Naive B cell (primary cell): ENCODE results near the gene TECPR1. TPM values are rescaled to one million over a fixed set of nuclear protein-coding genes. Genes with fewer than 3 reads are reported as not detected.

ENCODE experiments used
- ATAC-seq, 2 donors: fragments of 150-1000 bp; cut with Tn5 transposase; 2 replicates each; pipeline ENCODE4 v1.10.0; 2021; ENCODE audit warnings: low read depth in 2 of 2, mild to moderate bottlenecking in 2 of 2, moderate library complexity in 2 of 2
- DNase-seq: peaks from one replicate; pipeline ENCODE4 v3.0.0; 2022
- H3K27ac Mint-ChIP-seq, 6 donors: one replicate each; pipeline ENCODE4 v1.8.0; 2020 to 2022; ENCODE audit warnings: mild to moderate bottlenecking in 6 of 6, mixed read lengths in 6 of 6, moderate library complexity in 5 of 6, inconsistent platforms in 2 of 6
- H3K27me3 Mint-ChIP-seq, 3 donors: one replicate each; pipeline ENCODE4 v1.8.0; 2021 to 2022; ENCODE audit warnings: mixed read lengths in 3 of 3, mild to moderate bottlenecking in 1 of 3
- H3K36me3 Mint-ChIP-seq, 2 donors: one replicate each; pipeline ENCODE4 v1.8.0; 2020 to 2022; ENCODE audit warnings: mixed read lengths in 2 of 2, inconsistent platforms in 1 of 2, mild to moderate bottlenecking in 1 of 2
- H3K4me1 Mint-ChIP-seq, 3 donors: one replicate each; pipeline ENCODE4 v1.8.0; 2020 to 2022; ENCODE audit warnings: mixed read lengths in 3 of 3, inconsistent platforms in 1 of 3, mild to moderate bottlenecking in 1 of 3, moderate library complexity in 1 of 3
- H3K4me3 Mint-ChIP-seq, 8 donors: one replicate each; pipeline ENCODE4 v1.8.0; 2020 to 2022; ENCODE audit warnings: mild to moderate bottlenecking in 8 of 8, mixed read lengths in 8 of 8, moderate library complexity in 8 of 8, inconsistent platforms in 2 of 8
- H3K9me3 Mint-ChIP-seq, 7 donors: one replicate each; pipeline ENCODE4 v1.8.0; 2020 to 2022; ENCODE audit warnings: mixed read lengths in 7 of 7, mild to moderate bottlenecking in 5 of 7, inconsistent platforms in 2 of 7, moderate library complexity in 1 of 7
- polyA plus RNA-seq, 6 donors: library from polyadenylated mRNA; unstranded; fragments of 300-500 nt; fragmentation: Illumina TruSeq; gene quantifications; one replicate each; pipeline ENCODE4 v1.2.3, GENCODE V29; 2021; ENCODE audit warnings: low read depth in 6 of 6

Gene TECPR1
- polyA plus RNA-seq, 6 donors from 2014 or later = 6.5 to 23.8 (median 12.4) TPM

DNA sequence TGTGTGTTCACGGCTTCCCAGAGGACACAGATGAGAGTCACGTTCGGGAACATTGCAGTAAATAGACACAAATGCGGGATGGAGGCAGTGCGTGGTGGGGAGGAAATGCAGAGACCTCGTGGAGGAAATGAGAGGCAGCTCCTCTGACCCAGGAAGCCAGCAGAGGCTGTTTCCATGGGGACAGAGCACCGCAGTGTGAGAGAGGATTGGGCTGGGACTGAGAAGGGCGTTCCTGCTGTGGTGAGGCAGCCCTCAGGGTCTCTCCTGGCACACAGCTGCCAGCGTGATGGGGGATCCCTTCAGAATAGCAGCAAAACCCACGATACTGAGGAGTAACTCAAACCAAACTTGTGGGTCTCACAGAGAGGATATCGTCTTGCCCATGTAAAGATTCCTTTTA lies 62.5 kb downstream of the TECPR1 start:
- Mint-ChIP-seq H3K36me3 (peaks cover 28 to 39% of the 10 kb centered on the region in 2 donors), H3K4me3 (peak overlapping the region in 1 of 8 donors; percentile 40), H3K27ac (no peak overlapping the region), H3K27me3 (peaks cover 0 to 6% (median 5%) of the 10 kb centered on the region in 3 donors), H3K4me1 (peaks cover 5 to 23% (median 17%) of the 10 kb centered on the region in 3 donors), H3K9me3 (peaks cover 0 to 4% (median 0%) of the 10 kb centered on the region in 7 donors)
- ATAC-seq (no peak), DNase-seq (no peak)

DNA sequence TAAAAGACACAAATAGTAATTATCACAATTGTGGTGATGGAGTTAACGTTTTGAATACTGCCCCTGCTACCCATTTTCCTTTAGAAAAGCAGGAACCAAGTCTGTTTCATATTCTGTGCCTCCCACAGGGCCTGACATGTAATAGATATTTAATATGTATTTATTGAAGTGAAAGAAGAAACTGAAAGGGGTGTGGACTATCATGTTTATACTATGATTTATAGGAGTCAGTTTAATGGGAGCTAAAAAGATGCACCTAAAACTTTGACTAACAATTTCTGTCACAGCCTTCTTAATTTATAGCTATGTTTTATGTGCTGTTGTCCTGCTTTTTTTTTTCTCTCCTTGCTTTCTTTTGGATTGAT lies 64.9 kb downstream of the TECPR1 start:
- Mint-ChIP-seq H3K27me3 (peaks cover 0 to 6% (median 5%) of the 10 kb centered on the region in 3 donors), H3K36me3 (peaks cover 25 to 30% of the 10 kb centered on the region in 2 donors), H3K27ac (no peak overlapping the region), H3K4me1 (peaks cover 5 to 23% (median 17%) of the 10 kb centered on the region in 3 donors), H3K4me3 (no peak overlapping the region), H3K9me3 (peaks cover 0 to 4% (median 1%) of the 10 kb centered on the region in 7 donors)
- ATAC-seq (peak; percentile 38 to 77), DNase-seq (no peak)

DNA sequence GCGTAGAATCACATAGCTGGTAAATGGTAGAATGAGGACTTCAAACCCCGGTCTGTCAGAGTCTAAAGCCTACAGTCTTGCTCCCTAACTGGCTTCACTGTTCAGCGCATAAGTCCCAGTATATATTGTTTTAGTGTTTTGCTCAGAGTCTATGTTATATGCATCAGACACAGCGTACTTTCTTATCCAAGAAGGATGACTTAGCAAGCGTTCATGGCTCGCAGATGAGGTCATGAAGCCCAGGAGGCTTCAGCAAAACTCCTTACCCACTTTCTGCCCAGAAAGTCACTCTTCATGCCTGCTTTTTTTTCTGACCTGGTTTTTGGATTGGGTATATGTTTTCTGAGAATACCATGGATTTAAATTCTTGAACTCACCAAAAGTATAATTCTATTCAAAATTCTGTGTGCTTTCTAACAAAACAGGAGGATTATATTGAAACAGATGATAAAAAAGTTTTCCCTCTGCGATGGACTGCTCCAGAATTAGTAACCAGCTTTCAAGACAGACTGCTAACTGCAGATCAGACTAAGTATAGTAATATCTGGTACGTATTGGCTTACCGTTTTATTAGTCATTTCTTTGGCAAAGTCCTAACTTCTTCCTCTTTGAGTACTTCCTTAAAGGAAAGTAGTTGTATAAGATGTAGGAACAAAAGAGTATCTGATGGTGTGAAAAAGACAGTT lies 65.4 kb downstream of the TECPR1 start:
- peak overlapping the region in 1 of 6 donors; percentile 65 for H3K27ac Mint-ChIP-seq
- peaks cover 5 to 23% (median 17%) of the 10 kb centered on the region in 3 donors for H3K4me1 Mint-ChIP-seq
- ATAC-seq = peak in 1 of 2 donors; percentile 18
- H3K27me3 Mint-ChIP-seq = peaks cover 0 to 6% (median 5%) of the 10 kb centered on the region in 3 donors
- H3K36me3 Mint-ChIP-seq = peaks cover 20 to 30% of the 10 kb centered on the region in 2 donors
- H3K4me3 Mint-ChIP-seq = no peak overlapping the region
- H3K9me3 Mint-ChIP-seq = peaks cover 0 to 4% (median 1%) of the 10 kb centered on the region in 7 donors
- DNase-seq = no peak

DNA sequence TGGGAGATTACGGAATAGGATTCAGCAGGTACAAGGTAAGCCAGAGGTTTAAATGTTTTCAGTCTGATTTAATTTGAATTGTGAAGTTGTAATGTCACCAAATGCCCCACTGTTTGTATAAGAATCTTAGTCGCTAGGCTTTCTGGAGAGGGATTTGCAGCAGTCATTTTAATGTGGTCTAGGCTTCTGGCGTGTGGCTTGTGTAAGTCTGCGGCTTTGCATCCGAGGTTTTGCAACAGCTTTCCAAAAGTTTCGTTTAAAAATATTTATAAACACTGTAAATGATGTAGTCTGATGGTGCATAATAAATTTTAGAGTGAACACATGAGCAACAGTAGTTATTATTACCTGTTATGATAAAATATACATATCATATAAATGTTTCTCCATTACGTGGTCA lies 66.9 kb downstream of the TECPR1 start:
- H3K4me1 Mint-ChIP-seq = peaks cover 5 to 18% (median 17%) of the 10 kb centered on the region in 3 donors

DNA sequence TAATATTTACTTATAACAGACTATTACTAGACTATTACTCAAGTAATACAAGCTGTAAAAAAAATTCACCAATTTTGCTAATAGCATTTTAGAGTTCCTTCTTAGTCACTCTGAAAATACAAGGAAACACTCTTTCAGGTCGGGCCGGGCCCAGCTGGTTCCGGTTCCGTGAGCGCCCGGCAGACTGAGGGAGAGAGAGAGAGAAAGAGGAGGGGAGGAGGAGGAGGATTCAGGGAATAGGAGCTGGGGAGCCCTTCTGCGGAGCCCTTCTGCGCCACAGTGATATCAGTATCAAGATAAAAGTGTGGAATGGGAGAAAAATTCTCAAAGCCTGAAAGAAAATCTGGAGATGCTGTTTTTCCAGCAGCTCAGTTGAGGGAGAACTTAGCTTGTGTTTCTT lies 71.3 kb downstream of the TECPR1 start:
- Mint-ChIP-seq H3K4me1 (no peaks in the 10 kb centered on the region), H3K27ac (no peak overlapping the region), H3K4me3 (no peak overlapping the region)

More for the DNA sequence above, 66.9 kb downstream of the TECPR1 start:
- Mint-ChIP-seq H3K27ac (no peak overlapping the region), H3K27me3 (peaks cover 0 to 5% (median 0%) of the 10 kb centered on the region in 3 donors), H3K4me3 (no peak overlapping the region), H3K36me3 (peaks cover 17 to 23% of the 10 kb centered on the region in 2 donors), H3K9me3 (peaks cover 0 to 4% (median 1%) of the 10 kb centered on the region in 7 donors)
- ATAC-seq (no peak), DNase-seq (no peak)

DNA sequence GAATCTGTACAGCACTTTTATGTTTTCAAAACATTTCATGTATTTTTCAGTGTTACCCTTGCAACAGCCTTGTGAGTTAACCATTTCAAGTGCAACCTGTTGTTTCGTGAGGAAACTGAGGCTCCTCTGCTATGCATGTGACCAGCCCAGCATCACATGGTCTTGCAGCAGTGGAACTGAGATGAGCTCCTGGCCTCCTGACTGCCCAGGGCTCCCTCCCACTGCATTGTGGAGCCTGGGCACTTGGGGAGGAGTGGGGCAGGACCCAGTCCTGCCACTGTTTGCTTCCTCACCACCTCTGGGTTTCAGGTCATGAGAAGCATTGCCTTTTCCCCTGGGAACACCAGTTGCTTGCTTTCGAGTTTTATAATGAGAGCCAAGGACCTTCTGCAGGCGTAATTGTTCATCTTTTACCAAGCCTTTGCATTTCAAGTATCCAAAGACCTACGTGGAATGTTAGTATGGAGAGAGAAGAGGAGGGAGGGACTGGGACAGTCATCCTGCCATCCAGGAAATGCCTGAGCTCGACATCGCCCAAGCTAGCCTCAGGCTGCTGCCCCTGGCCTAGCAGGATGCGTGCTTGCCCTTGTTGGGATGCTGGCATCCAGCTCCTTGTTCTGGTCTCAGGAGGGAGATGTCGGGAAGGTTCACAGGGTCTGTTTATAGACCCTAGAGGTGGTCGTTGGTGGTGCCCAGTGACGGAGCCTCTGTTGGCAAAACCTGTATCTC lies 73.1 kb downstream of the TECPR1 start:
- ATAC-seq = no peak
- Mint-ChIP-seq H3K27me3 (no peaks in the 10 kb centered on the region), H3K27ac (no peak overlapping the region), H3K4me1 (no peaks in the 10 kb centered on the region), H3K4me3 (no peak overlapping the region), H3K36me3 (peaks cover 12 to 14% of the 10 kb centered on the region in 2 donors), H3K9me3 (peaks cover 0 to 1% (median 0%) of the 10 kb centered on the region in 7 donors)
- no peak for DNase-seq

More for the DNA sequence above, 71.3 kb downstream of the TECPR1 start:
- no peaks in the 10 kb centered on the region for H3K27me3 Mint-ChIP-seq
- peaks cover 0 to 1% (median 0%) of the 10 kb centered on the region in 7 donors for H3K9me3 Mint-ChIP-seq
- DNase-seq (no peak), ATAC-seq (no peak)
- peaks cover 0 to 10% of the 10 kb centered on the region in 2 donors for H3K36me3 Mint-ChIP-seq

DNA sequence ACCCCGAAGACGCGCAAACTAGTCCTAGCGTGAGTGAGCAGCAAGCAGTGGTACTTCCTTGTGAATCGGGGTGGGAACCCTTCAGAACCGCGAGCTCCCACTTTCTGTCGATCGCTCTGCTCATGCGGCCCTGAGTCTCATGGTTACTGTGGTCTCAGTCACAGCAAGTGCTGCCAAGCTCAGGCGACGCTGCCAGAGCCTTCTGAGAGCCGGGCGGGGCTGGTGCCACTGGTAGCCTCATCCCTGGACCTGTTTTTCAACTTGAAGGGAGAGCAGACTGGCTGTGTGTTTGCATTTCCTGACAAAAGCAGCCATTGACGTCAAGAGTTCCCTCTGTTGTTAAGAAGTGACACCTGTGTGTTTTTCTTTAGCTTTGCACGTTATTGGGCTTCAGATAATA lies 73.7 kb downstream of the TECPR1 start:
- no peaks in the 10 kb centered on the region for H3K4me1 Mint-ChIP-seq

DNA sequence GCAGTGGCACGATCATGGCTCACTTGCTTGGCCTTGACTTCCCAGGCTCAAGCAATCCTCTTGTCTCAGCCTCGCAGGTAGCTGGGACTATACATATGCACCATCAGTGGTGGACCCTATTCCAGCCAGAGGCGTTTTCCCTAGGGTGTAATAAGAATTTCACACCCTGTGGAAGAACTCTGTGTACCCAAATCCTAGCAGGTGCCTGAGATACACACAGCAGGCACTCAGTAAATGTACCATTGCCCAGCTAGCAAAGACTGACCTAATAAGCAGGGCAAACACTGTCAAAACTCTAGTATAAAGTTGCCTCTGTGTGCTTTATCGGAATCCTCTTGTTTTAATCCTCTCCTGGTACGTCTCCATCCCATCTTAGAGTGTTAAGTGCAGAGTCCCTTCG lies 74.5 kb downstream of the TECPR1 start:
- Mint-ChIP-seq H3K9me3 (no peaks in the 10 kb centered on the region), H3K4me1 (no peaks in the 10 kb centered on the region), H3K36me3 (peaks cover 12 to 14% of the 10 kb centered on the region in 2 donors), H3K4me3 (no peak overlapping the region), H3K27ac (no peak overlapping the region), H3K27me3 (no peaks in the 10 kb centered on the region)
- ATAC-seq (no peak), DNase-seq (no peak)

More for the DNA sequence above, 73.7 kb downstream of the TECPR1 start:
- Mint-ChIP-seq H3K27me3 (no peaks in the 10 kb centered on the region), H3K4me3 (no peak overlapping the region), H3K27ac (no peak overlapping the region), H3K36me3 (peaks cover 12 to 14% of the 10 kb centered on the region in 2 donors), H3K9me3 (no peaks in the 10 kb centered on the region)
- ATAC-seq = no peak
- no peak for DNase-seq

DNA sequence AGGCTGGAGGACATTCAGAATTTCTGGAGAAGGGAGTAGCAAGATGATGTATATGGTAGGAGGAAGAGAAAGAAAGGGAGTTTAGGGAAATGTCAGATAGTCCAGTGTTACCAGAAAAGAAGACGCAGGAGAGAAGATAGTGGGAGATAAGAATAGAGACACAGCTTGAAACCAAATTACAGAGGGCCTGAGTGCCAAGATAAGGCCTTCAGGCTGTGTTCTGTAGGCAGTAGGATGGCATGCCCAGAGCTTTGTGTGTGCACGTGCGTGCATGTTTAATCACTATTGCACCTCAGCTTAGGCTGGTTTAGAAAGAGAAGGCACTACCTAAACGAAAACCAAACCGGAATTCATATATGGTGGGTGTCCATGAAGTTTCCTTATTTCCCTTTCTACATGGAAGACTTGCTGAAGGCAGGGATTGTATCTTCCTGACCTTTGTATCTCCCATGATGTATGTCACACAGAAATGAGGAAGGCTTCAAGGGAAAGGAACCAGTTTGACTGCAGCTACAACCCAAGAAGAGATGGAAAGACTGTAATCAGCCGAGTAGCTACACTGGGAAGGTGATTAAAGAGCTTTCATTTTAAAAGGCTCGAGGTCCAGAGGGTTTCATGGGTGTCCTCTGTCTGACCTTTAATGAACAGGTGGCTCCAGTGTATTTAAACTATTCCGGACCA lies 76.6 kb downstream of the TECPR1 start:
- ATAC-seq = no peak
- no peak for DNase-seq
- no peaks in the 10 kb centered on the region for H3K27me3 Mint-ChIP-seq
- H3K36me3 Mint-ChIP-seq = peaks cover 13 to 14% of the 10 kb centered on the region in 2 donors
- no peak overlapping the region for H3K4me3 Mint-ChIP-seq
- no peaks in the 10 kb centered on the region for H3K4me1 Mint-ChIP-seq
- H3K27ac Mint-ChIP-seq = peak overlapping the region in 1 of 6 donors; percentile 73
- no peaks in the 10 kb centered on the region for H3K9me3 Mint-ChIP-seq

DNA sequence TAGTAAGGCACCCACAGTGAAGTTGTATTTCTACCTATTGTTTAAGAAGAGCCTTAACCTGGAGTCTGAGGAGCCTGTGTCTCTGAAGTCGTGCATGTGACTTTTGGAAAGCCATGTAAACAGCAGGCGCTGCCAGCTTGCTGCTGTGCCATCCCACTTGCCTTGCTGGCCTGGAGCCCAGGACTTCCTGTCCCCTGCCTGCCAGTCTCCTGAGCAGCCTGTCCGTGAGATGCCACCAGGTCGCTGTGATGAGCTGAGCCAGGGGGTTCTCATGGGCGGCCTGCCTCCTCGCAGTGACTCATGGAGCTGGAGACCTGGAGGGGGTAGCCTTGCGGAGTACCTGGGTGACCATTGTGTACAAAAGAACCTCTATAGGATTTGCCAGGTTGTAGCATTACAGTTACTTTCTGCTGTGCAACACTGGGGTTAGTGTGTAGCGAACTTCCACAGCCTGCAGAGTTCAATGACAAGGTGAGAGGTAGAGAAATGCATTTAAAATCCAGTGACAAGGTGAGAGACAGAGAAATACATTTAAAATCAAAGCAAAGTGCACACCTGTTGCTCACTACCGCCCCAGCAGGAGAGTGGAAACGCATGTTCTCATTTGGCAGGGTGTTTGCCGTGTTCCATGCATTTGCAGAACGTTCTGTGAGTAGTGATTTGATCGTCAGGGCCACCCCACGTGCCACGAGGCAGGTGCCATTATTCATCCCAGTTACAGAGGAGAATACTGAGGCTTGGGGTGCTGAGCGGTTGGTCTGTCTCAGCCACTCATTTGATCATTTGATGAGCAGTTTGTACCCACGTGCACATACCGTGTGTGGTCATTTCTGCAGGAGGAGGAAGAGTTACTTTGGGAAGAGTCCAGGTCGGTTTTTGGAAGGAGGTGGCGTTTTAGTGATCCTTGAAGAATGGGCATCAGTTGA lies 77.4 kb downstream of the TECPR1 start:
- no peak overlapping the region for H3K4me3 Mint-ChIP-seq
- H3K36me3 Mint-ChIP-seq = peaks cover 13 to 14% of the 10 kb centered on the region in 2 donors
- no peaks in the 10 kb centered on the region for H3K4me1 Mint-ChIP-seq
- H3K27ac Mint-ChIP-seq = peak overlapping the region in 1 of 6 donors; percentile 73
- DNase-seq (no peak), ATAC-seq (no peak)
- H3K9me3 Mint-ChIP-seq = no peaks in the 10 kb centered on the region
- no peaks in the 10 kb centered on the region for H3K27me3 Mint-ChIP-seq

DNA sequence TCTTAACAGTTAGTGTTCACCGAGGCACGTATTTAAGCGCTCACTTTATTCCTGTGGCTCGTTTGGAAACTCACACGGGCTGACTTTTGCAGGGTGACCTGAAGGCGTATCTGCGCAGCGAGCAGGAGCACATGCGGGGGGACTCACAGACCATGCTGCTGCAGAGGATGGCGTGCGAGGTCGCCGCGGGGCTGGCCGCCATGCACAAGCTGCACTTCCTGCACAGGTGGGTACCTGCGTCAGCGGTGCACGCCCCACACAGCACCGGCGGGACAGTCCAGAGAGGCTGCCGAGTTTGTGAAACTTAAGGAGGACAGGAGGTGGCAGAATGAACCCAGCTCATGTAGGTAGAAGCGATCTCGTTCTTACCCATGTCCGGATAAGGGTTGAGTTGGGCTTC lies 80.6 kb downstream of the TECPR1 start:
- Mint-ChIP-seq H3K36me3 (peaks cover 13 to 14% of the 10 kb centered on the region in 2 donors), H3K4me3 (no peak overlapping the region), H3K27ac (no peak overlapping the region), H3K4me1 (peaks cover 6 to 13% (median 13%) of the 10 kb centered on the region in 3 donors), H3K27me3 (peaks cover 0 to 7% (median 5%) of the 10 kb centered on the region in 3 donors), H3K9me3 (no peaks in the 10 kb centered on the region)
- no peak for ATAC-seq
- DNase-seq = no peak

DNA sequence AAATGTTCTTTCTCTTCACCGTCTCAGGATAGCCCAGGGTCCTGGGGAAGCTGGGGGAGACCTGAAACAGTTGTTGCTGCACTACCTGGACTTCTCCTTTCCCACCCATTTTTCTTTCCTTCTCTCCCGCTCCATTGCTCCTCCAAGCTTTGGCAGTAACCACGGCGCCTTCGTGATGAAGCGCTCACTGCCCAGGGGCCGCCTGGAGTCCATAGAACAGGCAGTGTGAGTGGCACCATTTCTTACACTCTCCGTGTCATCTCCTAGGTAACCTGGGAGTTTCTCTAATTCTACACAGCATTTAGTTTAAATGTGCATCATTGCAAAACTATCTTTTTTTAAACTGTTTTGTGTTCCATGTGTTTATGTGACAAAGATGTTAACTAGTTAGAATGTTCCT lies 81.1 kb downstream of the TECPR1 start:
- Mint-ChIP-seq H3K4me1 (peaks cover 9 to 15% (median 15%) of the 10 kb centered on the region in 3 donors), H3K9me3 (no peaks in the 10 kb centered on the region), H3K4me3 (no peak overlapping the region), H3K36me3 (peaks cover 9 to 14% of the 10 kb centered on the region in 2 donors), H3K27ac (no peak overlapping the region), H3K27me3 (peaks cover 2 to 10% (median 5%) of the 10 kb centered on the region in 3 donors)
- no peak for DNase-seq
- no peak for ATAC-seq
